Measurements from ENCODE around the gene DMXL2. TPM values are rescaled to one million over a fixed set of nuclear protein-coding genes. Genes with fewer than 3 reads are reported as not detected.

The DMXL2 gene
- total and polyA plus RNA-seq, 2 experiments from 2014 or later = 6.1 to 61.1 TPM

DNA sequence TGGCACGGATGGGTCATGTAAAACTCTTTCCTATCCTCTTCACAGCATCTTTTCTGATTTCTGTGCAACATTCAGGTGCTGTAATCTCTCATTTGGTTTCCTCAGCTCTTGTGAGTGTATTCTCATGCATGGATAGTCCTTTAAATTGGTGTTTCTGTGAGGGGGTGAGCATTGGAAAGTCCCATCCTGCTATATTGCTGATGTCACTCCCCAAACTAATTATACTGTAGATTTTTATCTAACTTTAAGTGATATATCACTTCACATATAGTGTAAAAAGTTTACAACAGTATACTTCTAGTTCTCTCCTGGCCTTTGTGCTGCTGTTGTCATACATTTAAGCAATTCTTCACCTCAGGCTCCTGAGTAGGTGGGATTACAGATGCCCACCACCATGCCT, 178.5 kb downstream of the DMXL2 start:
- Histone ChIP-seq H3K36me3 (ENCODE audit: insufficient read depth) (no peaks in the 10 kb centered on the region), H3K79me2 (replicated peaks; ENCODE audit: insufficient read depth) (no peaks in the 10 kb centered on the region), H3K4me3 (no peak overlapping the region), H3F3A (replicated peaks; ENCODE audit: low read depth) (no peaks in the 10 kb centered on the region), H3K27me3 (ENCODE audit: insufficient read depth) (no peaks in the 10 kb centered on the region), H3K27ac (ENCODE audit: low read depth) (no peak overlapping the region), H2AFZ (no peak overlapping the region), H3K4me1 (ENCODE audit: insufficient read depth) (no peaks in the 10 kb centered on the region), H3K9me2 (ENCODE audit: insufficient read depth) (peaks cover 4% of the 10 kb centered on the region; the same call in 1 of the 2 replicates), H4K20me1 (replicated peaks; ENCODE audit: insufficient read depth) (no peaks in the 10 kb centered on the region), H3K4me2 (no peak overlapping the region)
- Mint-ChIP-seq H3K36me3 (ENCODE audit: low read depth) (no peaks in the 10 kb centered on the region), H3K4me1 (peaks cover under 1% of the 10 kb centered on the region; the same call in 2 of the 3 replicates), H3K27me3 (ENCODE audit: insufficient read depth, low read depth, poor library complexity) (peaks cover under 1% of the 10 kb centered on the region), H3K4me3 (no peak overlapping the region), H3K9me3 (no peaks in the 10 kb centered on the region), H3K27ac (no peak overlapping the region)
- no peak for DNase-seq (ENCODE audit: low spot score)
- no peak for TF ChIP-seq POLR2AphosphoS5 (IDR thresholded peaks at IDR 0.05; ENCODE audit: low read depth)
- TF ChIP-seq EZH2phosphoT487 (IDR thresholded peaks at IDR 0.05; ENCODE audit: unreplicated experiment) = no peak
- no peak for TF ChIP-seq ZNF331 (CRISPR knock-in tag; IDR thresholded peaks at IDR 0.05; ENCODE audit: low read depth)
- no peak for ATAC-seq

DNA sequence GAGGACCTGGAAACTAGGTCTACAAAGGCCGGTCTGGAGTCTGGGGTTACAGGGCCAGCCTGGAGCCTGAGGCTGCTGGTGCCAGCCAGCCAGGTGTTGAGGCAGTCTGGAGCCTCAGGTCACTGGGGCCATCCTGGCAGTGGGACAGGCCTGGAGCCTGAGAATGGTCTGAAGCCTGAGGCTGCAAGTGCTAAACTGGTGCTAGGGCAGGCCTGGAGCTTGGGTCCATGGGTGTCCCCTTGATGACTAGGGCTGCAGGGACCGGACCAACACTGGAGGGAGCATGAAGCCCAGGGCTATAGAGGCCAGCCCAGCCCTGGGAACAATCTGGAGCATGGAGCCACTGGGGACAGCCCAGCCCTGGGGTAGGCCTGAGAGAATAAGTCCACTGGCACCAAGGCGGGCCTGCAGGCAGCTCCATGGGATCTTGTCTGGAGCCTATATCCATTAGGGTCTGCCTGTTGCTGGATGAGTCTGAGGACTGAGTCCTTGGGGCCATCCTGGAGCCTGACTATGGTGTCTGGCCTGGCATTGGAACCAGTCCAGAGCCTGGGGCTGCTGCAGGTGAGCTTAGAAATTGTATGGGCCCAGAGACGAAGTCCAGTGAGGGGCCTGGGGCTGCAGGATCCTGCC, 179.2 kb downstream of the DMXL2 start:
- H2AFZ ChIP-seq = no peak overlapping the region
- no peaks in the 10 kb centered on the region for H3K4me1 ChIP-seq (ENCODE audit: insufficient read depth)
- no peaks in the 10 kb centered on the region for H3K27me3 Mint-ChIP-seq (ENCODE audit: insufficient read depth, low read depth, poor library complexity)
- ATAC-seq (no peak), DNase-seq (ENCODE audit: low spot score) (no peak)
- H3K4me3 ChIP-seq = no peak overlapping the region
- no peaks in the 10 kb centered on the region for H3K27me3 ChIP-seq (ENCODE audit: insufficient read depth)
- H4K20me1 ChIP-seq (replicated peaks; ENCODE audit: insufficient read depth) = no peaks in the 10 kb centered on the region
- peaks cover 4% of the 10 kb centered on the region; the same call in 1 of the 2 replicates for H3K9me2 ChIP-seq (ENCODE audit: insufficient read depth)
- no peaks in the 10 kb centered on the region for H3K36me3 Mint-ChIP-seq (ENCODE audit: low read depth)
- no peaks in the 10 kb centered on the region for H3K79me2 ChIP-seq (replicated peaks; ENCODE audit: insufficient read depth)
- H3K4me2 ChIP-seq = no peak overlapping the region
- H3K4me3 Mint-ChIP-seq = no peak overlapping the region
- no peaks in the 10 kb centered on the region for H3F3A ChIP-seq (replicated peaks; ENCODE audit: low read depth)
- H3K9me3 Mint-ChIP-seq = no peaks in the 10 kb centered on the region
- H3K27ac ChIP-seq (ENCODE audit: low read depth) = no peak overlapping the region
- no peaks in the 10 kb centered on the region; the same call in 2 of the 3 replicates for H3K4me1 Mint-ChIP-seq
- no peak overlapping the region for H3K27ac Mint-ChIP-seq
- no peaks in the 10 kb centered on the region for H3K36me3 ChIP-seq (ENCODE audit: insufficient read depth)
- TF ChIP-seq, protein P1, sequence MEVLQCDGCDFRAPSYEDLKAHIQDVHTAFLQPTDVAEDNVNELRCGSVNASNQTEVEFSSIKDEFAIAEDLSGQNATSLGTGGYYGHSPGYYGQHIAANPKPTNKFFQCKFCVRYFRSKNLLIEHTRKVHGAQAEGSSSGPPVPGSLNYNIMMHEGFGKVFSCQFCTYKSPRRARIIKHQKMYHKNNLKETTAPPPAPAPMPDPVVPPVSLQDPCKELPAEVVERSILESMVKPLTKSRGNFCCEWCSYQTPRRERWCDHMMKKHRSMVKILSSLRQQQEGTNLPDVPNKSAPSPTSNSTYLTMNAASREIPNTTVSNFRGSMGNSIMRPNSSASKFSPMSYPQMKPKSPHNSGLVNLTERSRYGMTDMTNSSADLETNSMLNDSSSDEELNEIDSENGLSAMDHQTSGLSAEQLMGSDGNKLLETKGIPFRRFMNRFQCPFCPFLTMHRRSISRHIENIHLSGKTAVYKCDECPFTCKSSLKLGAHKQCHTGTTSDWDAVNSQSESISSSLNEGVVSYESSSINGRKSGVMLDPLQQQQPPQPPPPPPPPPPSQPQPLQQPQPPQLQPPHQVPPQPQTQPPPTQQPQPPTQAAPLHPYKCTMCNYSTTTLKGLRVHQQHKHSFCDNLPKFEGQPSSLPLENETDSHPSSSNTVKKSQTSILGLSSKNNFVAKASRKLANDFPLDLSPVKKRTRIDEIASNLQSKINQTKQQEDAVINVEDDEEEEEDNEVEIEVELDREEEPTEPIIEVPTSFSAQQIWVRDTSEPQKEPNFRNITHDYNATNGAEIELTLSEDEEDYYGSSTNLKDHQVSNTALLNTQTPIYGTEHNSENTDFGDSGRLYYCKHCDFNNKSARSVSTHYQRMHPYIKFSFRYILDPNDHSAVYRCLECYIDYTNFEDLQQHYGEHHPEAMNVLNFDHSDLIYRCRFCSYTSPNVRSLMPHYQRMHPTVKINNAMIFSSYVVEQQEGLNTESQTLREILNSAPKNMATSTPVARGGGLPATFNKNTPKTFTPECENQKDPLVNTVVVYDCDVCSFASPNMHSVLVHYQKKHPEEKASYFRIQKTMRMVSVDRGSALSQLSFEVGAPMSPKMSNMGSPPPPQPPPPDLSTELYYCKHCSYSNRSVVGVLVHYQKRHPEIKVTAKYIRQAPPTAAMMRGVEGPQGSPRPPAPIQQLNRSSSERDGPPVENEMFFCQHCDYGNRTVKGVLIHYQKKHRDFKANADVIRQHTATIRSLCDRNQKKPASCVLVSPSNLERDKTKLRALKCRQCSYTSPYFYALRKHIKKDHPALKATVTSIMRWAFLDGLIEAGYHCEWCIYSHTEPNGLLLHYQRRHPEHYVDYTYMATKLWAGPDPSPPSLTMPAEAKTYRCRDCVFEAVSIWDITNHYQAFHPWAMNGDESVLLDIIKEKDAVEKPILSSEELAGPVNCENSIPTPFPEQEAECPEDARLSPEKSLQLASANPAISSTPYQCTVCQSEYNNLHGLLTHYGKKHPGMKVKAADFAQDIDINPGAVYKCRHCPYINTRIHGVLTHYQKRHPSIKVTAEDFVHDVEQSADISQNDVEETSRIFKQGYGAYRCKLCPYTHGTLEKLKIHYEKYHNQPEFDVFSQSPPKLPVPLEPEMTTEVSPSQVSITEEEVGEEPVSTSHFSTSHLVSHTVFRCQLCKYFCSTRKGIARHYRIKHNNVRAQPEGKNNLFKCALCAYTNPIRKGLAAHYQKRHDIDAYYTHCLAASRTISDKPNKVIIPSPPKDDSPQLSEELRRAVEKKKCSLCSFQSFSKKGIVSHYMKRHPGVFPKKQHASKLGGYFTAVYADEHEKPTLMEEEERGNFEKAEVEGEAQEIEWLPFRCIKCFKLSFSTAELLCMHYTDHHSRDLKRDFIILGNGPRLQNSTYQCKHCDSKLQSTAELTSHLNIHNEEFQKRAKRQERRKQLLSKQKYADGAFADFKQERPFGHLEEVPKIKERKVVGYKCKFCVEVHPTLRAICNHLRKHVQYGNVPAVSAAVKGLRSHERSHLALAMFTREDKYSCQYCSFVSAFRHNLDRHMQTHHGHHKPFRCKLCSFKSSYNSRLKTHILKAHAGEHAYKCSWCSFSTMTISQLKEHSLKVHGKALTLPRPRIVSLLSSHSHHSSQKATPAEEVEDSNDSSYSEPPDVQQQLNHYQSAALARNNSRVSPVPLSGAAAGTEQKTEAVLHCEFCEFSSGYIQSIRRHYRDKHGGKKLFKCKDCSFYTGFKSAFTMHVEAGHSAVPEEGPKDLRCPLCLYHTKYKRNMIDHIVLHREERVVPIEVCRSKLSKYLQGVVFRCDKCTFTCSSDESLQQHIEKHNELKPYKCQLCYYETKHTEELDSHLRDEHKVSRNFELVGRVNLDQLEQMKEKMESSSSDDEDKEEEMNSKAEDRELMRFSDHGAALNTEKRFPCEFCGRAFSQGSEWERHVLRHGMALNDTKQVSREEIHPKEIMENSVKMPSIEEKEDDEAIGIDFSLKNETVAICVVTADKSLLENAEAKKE (CRISPR knock-in tag; IDR thresholded peaks at IDR 0.05) = no peak
- TF ChIP-seq EZH2 (IDR thresholded peaks at IDR 0.05; ENCODE audit: low read depth, unreplicated experiment) (no peak), ZNF114 (CRISPR knock-in tag; IDR thresholded peaks at IDR 0.05) (no peak), ZNF331 (CRISPR knock-in tag; IDR thresholded peaks at IDR 0.05; ENCODE audit: low read depth) (no peak), EZH2phosphoT487 (IDR thresholded peaks at IDR 0.05; ENCODE audit: unreplicated experiment) (no peak), NANOG (IDR thresholded peaks at IDR 0.05; ENCODE audit: borderline replicate concordance) (no peak)
- TF ChIP-seq, protein P2, sequence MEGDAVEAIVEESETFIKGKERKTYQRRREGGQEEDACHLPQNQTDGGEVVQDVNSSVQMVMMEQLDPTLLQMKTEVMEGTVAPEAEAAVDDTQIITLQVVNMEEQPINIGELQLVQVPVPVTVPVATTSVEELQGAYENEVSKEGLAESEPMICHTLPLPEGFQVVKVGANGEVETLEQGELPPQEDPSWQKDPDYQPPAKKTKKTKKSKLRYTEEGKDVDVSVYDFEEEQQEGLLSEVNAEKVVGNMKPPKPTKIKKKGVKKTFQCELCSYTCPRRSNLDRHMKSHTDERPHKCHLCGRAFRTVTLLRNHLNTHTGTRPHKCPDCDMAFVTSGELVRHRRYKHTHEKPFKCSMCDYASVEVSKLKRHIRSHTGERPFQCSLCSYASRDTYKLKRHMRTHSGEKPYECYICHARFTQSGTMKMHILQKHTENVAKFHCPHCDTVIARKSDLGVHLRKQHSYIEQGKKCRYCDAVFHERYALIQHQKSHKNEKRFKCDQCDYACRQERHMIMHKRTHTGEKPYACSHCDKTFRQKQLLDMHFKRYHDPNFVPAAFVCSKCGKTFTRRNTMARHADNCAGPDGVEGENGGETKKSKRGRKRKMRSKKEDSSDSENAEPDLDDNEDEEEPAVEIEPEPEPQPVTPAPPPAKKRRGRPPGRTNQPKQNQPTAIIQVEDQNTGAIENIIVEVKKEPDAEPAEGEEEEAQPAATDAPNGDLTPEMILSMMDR (conservative IDR thresholded peaks at IDR 0.05; ENCODE audit: low read depth in 2 of 2) = no peak
- TF ChIP-seq, protein P3, sequence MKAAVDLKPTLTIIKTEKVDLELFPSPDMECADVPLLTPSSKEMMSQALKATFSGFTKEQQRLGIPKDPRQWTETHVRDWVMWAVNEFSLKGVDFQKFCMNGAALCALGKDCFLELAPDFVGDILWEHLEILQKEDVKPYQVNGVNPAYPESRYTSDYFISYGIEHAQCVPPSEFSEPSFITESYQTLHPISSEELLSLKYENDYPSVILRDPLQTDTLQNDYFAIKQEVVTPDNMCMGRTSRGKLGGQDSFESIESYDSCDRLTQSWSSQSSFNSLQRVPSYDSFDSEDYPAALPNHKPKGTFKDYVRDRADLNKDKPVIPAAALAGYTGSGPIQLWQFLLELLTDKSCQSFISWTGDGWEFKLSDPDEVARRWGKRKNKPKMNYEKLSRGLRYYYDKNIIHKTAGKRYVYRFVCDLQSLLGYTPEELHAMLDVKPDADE (IDR thresholded peaks at IDR 0.05) = no peak
